Erythroblast (primary cell): ENCODE data around the gene IQCN.

Experiments used
- GATA1 ChIP-seq: IDR thresholded peaks from 2 replicates; pipeline ENCODE4 v1.6.1; 2011; ENCODE audit warnings: low read depth, mild to moderate bottlenecking, control low read depth, low read length, moderate library complexity
- POLR2A ChIP-seq: IDR thresholded peaks from 2 replicates; pipeline ENCODE4 v1.6.1; 2011; ENCODE audit warnings: mild to moderate bottlenecking, low read length

- TF ChIP-seq POLR2A = no peak
- TF ChIP-seq GATA1 = no peak
Observed at GRCh38 chr19:18273561-18274218, 562 bp downstream of the IQCN start.
